GM23338 (cell line): ENCODE data around the gene EPB41L5. TPM values are rescaled to one million over a fixed set of nuclear protein-coding genes. Genes with fewer than 3 reads are reported as not detected.

Experiments
- ATAC-seq: fragments of 200-7000 bp; cut with Tn5 transposase; 3 replicates; pipeline ENCODE4 v1.9.1; 2020
- DNase-seq: peaks from one replicate; pipeline ENCODE4 v3.0.0-alpha.2; 2015; ENCODE audit warnings: low spot score
- H2AFZ ChIP-seq: fragments of 200-600 bp; sonication (generic); 2 replicates; pipeline ENCODE4 v1.8.0; 2016; ENCODE audit warnings: antibody characterized with exemption, mild to moderate bottlenecking, moderate library complexity
- H3F3A ChIP-seq: fragments of 200-600 bp; sonication (generic); replicated peaks from 2 replicates; pipeline ENCODE4 v1.8.0; 2017; ENCODE audit warnings: antibody characterized with exemption, mixed run types, low read depth
- H3K27ac ChIP-seq: fragments of 200-600 bp; sonication (generic); 2 replicates; pipeline ENCODE4 v1.6.1; 2016; ENCODE audit warnings: low read depth
- H3K27me3 ChIP-seq: fragments of 200-600 bp; sonication (generic); 2 replicates; pipeline ENCODE4 v1.8.0; 2016; ENCODE audit warnings: mild to moderate bottlenecking, mixed run types, moderate library complexity; ENCODE audit not compliant: insufficient read depth
- H3K36me3 ChIP-seq: fragments of 200-600 bp; sonication (generic); 2 replicates; pipeline ENCODE4 v1.8.0; 2016; ENCODE audit warnings: mild to moderate bottlenecking; ENCODE audit not compliant: insufficient read depth
- H3K4me1 ChIP-seq: fragments of 200-600 bp; sonication (generic); 2 replicates; pipeline ENCODE4 v1.8.0; 2016; ENCODE audit warnings: mild to moderate bottlenecking, moderate library complexity; ENCODE audit not compliant: insufficient read depth
- H3K4me2 ChIP-seq: fragments of 200-600 bp; sonication (generic); 2 replicates; pipeline ENCODE4 v1.7.1; 2017; ENCODE audit warnings: mixed run types
- H3K4me3 ChIP-seq: fragments of 200-600 bp; sonication (generic); 2 replicates; pipeline ENCODE4 v1.6.1; 2016; ENCODE audit warnings: mixed run types
- H3K79me2 ChIP-seq: fragments of 200-600 bp; sonication (generic); replicated peaks from 2 replicates; pipeline ENCODE4 v1.8.0; 2017; ENCODE audit warnings: mild to moderate bottlenecking; ENCODE audit not compliant: insufficient read depth
- H3K9me2 ChIP-seq: fragments of 200-600 bp; sonication (generic); 2 replicates; pipeline ENCODE4 v1.8.0; 2017; ENCODE audit not compliant: insufficient read depth
- H4K20me1 ChIP-seq: fragments of 200-600 bp; sonication (generic); replicated peaks from 2 replicates; pipeline ENCODE4 v1.8.0; 2017; ENCODE audit warnings: mild to moderate bottlenecking; ENCODE audit not compliant: insufficient read depth
- H3K27ac Mint-ChIP-seq: 2 replicates; pipeline ENCODE4 v1.8.0; 2020; ENCODE audit warnings: inconsistent platforms, mild to moderate bottlenecking, moderate library complexity, mixed read lengths
- H3K27me3 Mint-ChIP-seq: 3 replicates; pipeline ENCODE4 v1.8.0; 2022; ENCODE audit warnings: low read depth, mild to moderate bottlenecking, moderate library complexity, mixed read lengths, inconsistent platforms; ENCODE audit not compliant: insufficient read depth, poor library complexity
- H3K36me3 Mint-ChIP-seq: 3 replicates; pipeline ENCODE4 v1.8.0; 2021; ENCODE audit warnings: low read depth, mild to moderate bottlenecking, inconsistent platforms, moderate library complexity, mixed read lengths
- H3K4me1 Mint-ChIP-seq: 3 replicates; pipeline ENCODE4 v1.8.0; 2020; ENCODE audit warnings: mild to moderate bottlenecking, inconsistent platforms, mixed read lengths
- H3K4me3 Mint-ChIP-seq: 3 replicates; pipeline ENCODE4 v1.8.0; 2021; ENCODE audit warnings: moderate library complexity, mild to moderate bottlenecking, inconsistent platforms, mixed read lengths
- H3K9me3 Mint-ChIP-seq: 3 replicates; pipeline ENCODE4 v1.8.0; 2020; ENCODE audit warnings: moderate library complexity, mild to moderate bottlenecking, inconsistent platforms, mixed read lengths
- CREB1 ChIP-seq: fragments of 250-450 bp; sonication (Bioruptor Pico); IDR thresholded peaks from 2 replicates; pipeline ENCODE4 v1.5.0; 2020; ENCODE audit warnings: low read depth, mild to moderate bottlenecking, moderate library complexity
- EZH2 ChIP-seq: fragments of 200-600 bp; sonication (generic); IDR thresholded peaks from one replicate; pipeline ENCODE4 v1.8.0; 2017; ENCODE audit warnings: antibody characterized with exemption, mild to moderate bottlenecking, low read depth; ENCODE audit not compliant: unreplicated experiment
- EZH2phosphoT487 ChIP-seq: fragments of 200-600 bp; sonication (generic); IDR thresholded peaks from one replicate; pipeline ENCODE4 v1.8.1; 2018; ENCODE audit warnings: antibody characterized with exemption; ENCODE audit not compliant: unreplicated experiment
- JUNB ChIP-seq: IDR thresholded peaks from one replicate; pipeline ENCODE4 v1.6.1; 2016; ENCODE audit warnings: antibody characterized with exemption; ENCODE audit not compliant: unreplicated experiment
- NANOG ChIP-seq: IDR thresholded peaks from 2 replicates; pipeline ENCODE4 v1.6.1; 2016; ENCODE audit warnings: antibody characterized with exemption, borderline replicate concordance
- STAT1 ChIP-seq: IDR thresholded peaks from one replicate; pipeline ENCODE4 v1.6.1; 2016; ENCODE audit warnings: antibody characterized with exemption; ENCODE audit not compliant: unreplicated experiment
- ZNF114 ChIP-seq: fragments of 250-450 bp; sonication (Bioruptor Pico); IDR thresholded peaks from 2 replicates; pipeline ENCODE4 v1.5.0; 2020; ENCODE audit warnings: mild to moderate bottlenecking, moderate library complexity
- ZNF331 ChIP-seq: fragments of 250-450 bp; sonication (Bioruptor Pico); IDR thresholded peaks from 2 replicates; pipeline ENCODE4 v1.5.0; 2020; ENCODE audit warnings: low read depth, mild to moderate bottlenecking, moderate library complexity
- polyA plus RNA-seq: library from polyadenylated mRNA; unstranded; fragments of >200 nt; fragmentation: Nextera tagmentation; extraction: Ambion mirVana; gene quantifications from 2 replicates; pipeline ENCODE4 v1.2.1, GENCODE V29; 2016
- total RNA-seq: library from RNA; depleted of rRNA; stranded (reverse); fragments of >200 nt; shearing (Covaris generic); gene quantifications from 2 replicates; pipeline ENCODE4 v1.2.3, GENCODE V29; 2014
- TF ChIP-seq, protein P1 (sequence below): IDR thresholded peaks from 2 replicates; pipeline ENCODE4 v1.6.1; 2016; ENCODE audit warnings: antibody characterized with exemption
- TF ChIP-seq, protein P2 (sequence below): fragments of 250-450 bp; sonication (Bioruptor Pico); IDR thresholded peaks from 2 replicates; pipeline ENCODE4 v1.5.0; 2020; ENCODE audit warnings: mild to moderate bottlenecking, moderate library complexity
- TF ChIP-seq, protein P3 (sequence below), 2 experiments: fragments of 200-600 bp in 1 of 2; sonication (generic) in 1 of 2; conservative IDR thresholded peaks; 2 replicates each; pipeline versions ENCODE4 v1.5.1 to v1.6.1; 2016 to 2017; ENCODE audit warnings: antibody characterized with exemption in 2 of 2, low read depth in 2 of 2, mild to moderate bottlenecking in 2 of 2, moderate library complexity in 1 of 2

The EPB41L5 gene
- total and polyA plus RNA-seq, 2 experiments from 2014 or later: 15.5 to 35.4 TPM

DNA sequence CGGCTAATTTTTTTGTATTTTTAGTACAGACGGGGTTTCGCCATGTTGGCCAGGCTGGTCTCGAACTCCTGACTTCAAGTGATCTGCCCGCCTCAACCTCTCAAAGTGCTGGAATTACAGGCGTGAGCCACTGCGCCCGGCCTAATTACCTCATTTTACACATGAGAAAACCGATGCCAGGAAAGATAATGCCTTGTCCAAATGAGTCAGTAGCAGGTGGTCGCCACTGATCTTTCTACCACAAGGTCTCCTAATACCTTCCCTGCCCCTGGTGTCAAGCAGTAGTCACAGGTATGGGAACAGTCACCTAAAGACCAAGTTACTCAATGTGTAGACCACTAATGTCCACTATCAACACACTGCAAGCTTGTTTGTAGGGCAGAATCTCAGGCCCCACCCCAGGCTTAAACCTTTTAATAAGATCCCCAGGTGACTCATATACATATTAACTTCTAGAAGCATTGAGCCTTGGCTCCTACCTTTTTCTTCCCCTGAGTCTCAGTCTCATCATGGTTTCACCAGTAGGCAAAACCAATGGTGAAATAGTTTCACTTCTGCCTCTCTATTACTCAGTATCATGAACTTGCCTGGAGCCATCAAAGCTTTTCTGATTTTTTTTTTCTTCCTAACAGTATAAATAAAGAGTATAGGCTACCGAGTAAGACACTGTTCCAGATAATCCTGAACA lies 6.9 kb upstream of the EPB41L5 start:
- no peak for TF ChIP-seq STAT1
- no peak for TF ChIP-seq NANOG
- TF ChIP-seq EZH2: no peak
- TF ChIP-seq CREB1 (CRISPR knock-in tag): no peak
- no peak overlapping the region for H3K27ac ChIP-seq
- no peak overlapping the region for H3K4me2 ChIP-seq
- no peaks in the 10 kb centered on the region; the same call in 1 of the 2 replicates for H3K27me3 ChIP-seq
- Mint-ChIP-seq H3K27me3 (no peaks in the 10 kb centered on the region), H3K36me3 (no peaks in the 10 kb centered on the region), H3K4me1 (peaks cover 12% of the 10 kb centered on the region; the same call in 2 of the 3 replicates), H3K4me3 (no peak overlapping the region), H3K27ac (no peak overlapping the region), H3K9me3 (no peaks in the 10 kb centered on the region)
- no peaks in the 10 kb centered on the region for H3F3A ChIP-seq
- H3K4me1 ChIP-seq: no peaks in the 10 kb centered on the region
- no peak for DNase-seq
- H3K9me2 ChIP-seq: no peaks in the 10 kb centered on the region
- H3K79me2 ChIP-seq: no peaks in the 10 kb centered on the region
- no peak for ATAC-seq
- no peaks in the 10 kb centered on the region for H4K20me1 ChIP-seq
- no peak overlapping the region for H3K4me3 ChIP-seq
- no peaks in the 10 kb centered on the region for H3K36me3 ChIP-seq
- peak overlapping the region; percentile 8; the same call in 1 of the 2 replicates for H2AFZ ChIP-seq

DNA sequence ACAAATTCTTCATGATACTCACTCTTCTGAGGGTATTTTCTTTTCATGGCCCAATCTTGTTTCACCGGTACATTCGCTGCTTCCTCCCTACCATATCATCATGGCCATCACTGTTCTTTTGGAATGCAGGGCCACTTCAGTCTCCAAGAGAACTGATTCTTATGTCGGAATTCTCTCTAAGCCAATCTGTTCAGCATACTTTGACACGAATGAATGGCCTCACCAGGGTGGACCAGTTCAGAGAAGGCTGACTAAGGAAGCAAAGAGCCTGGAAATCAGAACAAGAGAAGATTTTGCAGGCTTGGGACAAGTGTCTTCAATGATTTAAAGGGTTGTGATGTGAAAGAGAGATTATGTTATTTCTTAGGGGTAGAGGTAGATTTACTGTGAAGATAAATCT lies 5.0 kb upstream of the EPB41L5 start:
- no peaks in the 10 kb centered on the region for H3K36me3 ChIP-seq
- no peak overlapping the region for H3K4me3 Mint-ChIP-seq
- no peaks in the 10 kb centered on the region for H3K9me3 Mint-ChIP-seq
- no peak overlapping the region for H3K27ac Mint-ChIP-seq
- DNase-seq (no peak), ATAC-seq (no peak)
- no peaks in the 10 kb centered on the region for H3K4me1 ChIP-seq
- H4K20me1 ChIP-seq: no peaks in the 10 kb centered on the region
- H3K4me3 ChIP-seq: no peak overlapping the region
- H3K4me1 Mint-ChIP-seq: peaks cover 21% of the 10 kb centered on the region
- no peaks in the 10 kb centered on the region for H3K9me2 ChIP-seq
- peaks cover 6% of the 10 kb centered on the region for H3K27me3 Mint-ChIP-seq
- no peaks in the 10 kb centered on the region for H3F3A ChIP-seq
- H3K27me3 ChIP-seq: peaks cover 12% of the 10 kb centered on the region
- no peaks in the 10 kb centered on the region for H3K79me2 ChIP-seq
- no peak overlapping the region for H3K4me2 ChIP-seq
- H2AFZ ChIP-seq: no peak overlapping the region
- no peak overlapping the region for H3K27ac ChIP-seq
- no peaks in the 10 kb centered on the region for H3K36me3 Mint-ChIP-seq
- TF ChIP-seq ZNF331 (CRISPR knock-in tag) (no peak), STAT1 (no peak), NANOG (no peak), CREB1 (CRISPR knock-in tag) (no peak), EZH2phosphoT487 (no peak), ZNF114 (CRISPR knock-in tag) (no peak), JUNB (no peak)
- TF ChIP-seq, protein P1, sequence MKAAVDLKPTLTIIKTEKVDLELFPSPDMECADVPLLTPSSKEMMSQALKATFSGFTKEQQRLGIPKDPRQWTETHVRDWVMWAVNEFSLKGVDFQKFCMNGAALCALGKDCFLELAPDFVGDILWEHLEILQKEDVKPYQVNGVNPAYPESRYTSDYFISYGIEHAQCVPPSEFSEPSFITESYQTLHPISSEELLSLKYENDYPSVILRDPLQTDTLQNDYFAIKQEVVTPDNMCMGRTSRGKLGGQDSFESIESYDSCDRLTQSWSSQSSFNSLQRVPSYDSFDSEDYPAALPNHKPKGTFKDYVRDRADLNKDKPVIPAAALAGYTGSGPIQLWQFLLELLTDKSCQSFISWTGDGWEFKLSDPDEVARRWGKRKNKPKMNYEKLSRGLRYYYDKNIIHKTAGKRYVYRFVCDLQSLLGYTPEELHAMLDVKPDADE: no peak
- TF ChIP-seq, protein P2, sequence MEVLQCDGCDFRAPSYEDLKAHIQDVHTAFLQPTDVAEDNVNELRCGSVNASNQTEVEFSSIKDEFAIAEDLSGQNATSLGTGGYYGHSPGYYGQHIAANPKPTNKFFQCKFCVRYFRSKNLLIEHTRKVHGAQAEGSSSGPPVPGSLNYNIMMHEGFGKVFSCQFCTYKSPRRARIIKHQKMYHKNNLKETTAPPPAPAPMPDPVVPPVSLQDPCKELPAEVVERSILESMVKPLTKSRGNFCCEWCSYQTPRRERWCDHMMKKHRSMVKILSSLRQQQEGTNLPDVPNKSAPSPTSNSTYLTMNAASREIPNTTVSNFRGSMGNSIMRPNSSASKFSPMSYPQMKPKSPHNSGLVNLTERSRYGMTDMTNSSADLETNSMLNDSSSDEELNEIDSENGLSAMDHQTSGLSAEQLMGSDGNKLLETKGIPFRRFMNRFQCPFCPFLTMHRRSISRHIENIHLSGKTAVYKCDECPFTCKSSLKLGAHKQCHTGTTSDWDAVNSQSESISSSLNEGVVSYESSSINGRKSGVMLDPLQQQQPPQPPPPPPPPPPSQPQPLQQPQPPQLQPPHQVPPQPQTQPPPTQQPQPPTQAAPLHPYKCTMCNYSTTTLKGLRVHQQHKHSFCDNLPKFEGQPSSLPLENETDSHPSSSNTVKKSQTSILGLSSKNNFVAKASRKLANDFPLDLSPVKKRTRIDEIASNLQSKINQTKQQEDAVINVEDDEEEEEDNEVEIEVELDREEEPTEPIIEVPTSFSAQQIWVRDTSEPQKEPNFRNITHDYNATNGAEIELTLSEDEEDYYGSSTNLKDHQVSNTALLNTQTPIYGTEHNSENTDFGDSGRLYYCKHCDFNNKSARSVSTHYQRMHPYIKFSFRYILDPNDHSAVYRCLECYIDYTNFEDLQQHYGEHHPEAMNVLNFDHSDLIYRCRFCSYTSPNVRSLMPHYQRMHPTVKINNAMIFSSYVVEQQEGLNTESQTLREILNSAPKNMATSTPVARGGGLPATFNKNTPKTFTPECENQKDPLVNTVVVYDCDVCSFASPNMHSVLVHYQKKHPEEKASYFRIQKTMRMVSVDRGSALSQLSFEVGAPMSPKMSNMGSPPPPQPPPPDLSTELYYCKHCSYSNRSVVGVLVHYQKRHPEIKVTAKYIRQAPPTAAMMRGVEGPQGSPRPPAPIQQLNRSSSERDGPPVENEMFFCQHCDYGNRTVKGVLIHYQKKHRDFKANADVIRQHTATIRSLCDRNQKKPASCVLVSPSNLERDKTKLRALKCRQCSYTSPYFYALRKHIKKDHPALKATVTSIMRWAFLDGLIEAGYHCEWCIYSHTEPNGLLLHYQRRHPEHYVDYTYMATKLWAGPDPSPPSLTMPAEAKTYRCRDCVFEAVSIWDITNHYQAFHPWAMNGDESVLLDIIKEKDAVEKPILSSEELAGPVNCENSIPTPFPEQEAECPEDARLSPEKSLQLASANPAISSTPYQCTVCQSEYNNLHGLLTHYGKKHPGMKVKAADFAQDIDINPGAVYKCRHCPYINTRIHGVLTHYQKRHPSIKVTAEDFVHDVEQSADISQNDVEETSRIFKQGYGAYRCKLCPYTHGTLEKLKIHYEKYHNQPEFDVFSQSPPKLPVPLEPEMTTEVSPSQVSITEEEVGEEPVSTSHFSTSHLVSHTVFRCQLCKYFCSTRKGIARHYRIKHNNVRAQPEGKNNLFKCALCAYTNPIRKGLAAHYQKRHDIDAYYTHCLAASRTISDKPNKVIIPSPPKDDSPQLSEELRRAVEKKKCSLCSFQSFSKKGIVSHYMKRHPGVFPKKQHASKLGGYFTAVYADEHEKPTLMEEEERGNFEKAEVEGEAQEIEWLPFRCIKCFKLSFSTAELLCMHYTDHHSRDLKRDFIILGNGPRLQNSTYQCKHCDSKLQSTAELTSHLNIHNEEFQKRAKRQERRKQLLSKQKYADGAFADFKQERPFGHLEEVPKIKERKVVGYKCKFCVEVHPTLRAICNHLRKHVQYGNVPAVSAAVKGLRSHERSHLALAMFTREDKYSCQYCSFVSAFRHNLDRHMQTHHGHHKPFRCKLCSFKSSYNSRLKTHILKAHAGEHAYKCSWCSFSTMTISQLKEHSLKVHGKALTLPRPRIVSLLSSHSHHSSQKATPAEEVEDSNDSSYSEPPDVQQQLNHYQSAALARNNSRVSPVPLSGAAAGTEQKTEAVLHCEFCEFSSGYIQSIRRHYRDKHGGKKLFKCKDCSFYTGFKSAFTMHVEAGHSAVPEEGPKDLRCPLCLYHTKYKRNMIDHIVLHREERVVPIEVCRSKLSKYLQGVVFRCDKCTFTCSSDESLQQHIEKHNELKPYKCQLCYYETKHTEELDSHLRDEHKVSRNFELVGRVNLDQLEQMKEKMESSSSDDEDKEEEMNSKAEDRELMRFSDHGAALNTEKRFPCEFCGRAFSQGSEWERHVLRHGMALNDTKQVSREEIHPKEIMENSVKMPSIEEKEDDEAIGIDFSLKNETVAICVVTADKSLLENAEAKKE (CRISPR knock-in tag): no peak
- TF ChIP-seq, protein P3, sequence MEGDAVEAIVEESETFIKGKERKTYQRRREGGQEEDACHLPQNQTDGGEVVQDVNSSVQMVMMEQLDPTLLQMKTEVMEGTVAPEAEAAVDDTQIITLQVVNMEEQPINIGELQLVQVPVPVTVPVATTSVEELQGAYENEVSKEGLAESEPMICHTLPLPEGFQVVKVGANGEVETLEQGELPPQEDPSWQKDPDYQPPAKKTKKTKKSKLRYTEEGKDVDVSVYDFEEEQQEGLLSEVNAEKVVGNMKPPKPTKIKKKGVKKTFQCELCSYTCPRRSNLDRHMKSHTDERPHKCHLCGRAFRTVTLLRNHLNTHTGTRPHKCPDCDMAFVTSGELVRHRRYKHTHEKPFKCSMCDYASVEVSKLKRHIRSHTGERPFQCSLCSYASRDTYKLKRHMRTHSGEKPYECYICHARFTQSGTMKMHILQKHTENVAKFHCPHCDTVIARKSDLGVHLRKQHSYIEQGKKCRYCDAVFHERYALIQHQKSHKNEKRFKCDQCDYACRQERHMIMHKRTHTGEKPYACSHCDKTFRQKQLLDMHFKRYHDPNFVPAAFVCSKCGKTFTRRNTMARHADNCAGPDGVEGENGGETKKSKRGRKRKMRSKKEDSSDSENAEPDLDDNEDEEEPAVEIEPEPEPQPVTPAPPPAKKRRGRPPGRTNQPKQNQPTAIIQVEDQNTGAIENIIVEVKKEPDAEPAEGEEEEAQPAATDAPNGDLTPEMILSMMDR (conservative IDR thresholded peaks at IDR 0.05; ENCODE audit: low read depth in 2 of 2): no peak
